HCT116 (cell line): ENCODE measurements around the gene ZNF264.

Experiments used
- CTCF ChIP-seq, 3 experiments: fragments of 200-600 bp in 1 of 3; sonication (generic) in 1 of 3; IDR thresholded peaks in 2 of 3; conservative IDR thresholded peaks in 1 of 3; 2 replicates each; pipeline ENCODE4 v1.5.1; 2012 to 2017; ENCODE audit warnings: low read depth in 2 of 3, low read length in 2 of 3, antibody characterized with exemption in 1 of 3, borderline replicate concordance in 1 of 3, control low read depth in 1 of 3, mild to moderate bottlenecking in 1 of 3, mixed read lengths in 1 of 3, mixed run types in 1 of 3, moderate library complexity in 1 of 3; ENCODE audit not compliant: insufficient read depth in 1 of 3
- ELF1 ChIP-seq: IDR thresholded peaks from 2 replicates; pipeline ENCODE4 v1.6.1; 2012; ENCODE audit warnings: low read depth, borderline replicate concordance
- MAX ChIP-seq: IDR thresholded peaks from 2 replicates; pipeline ENCODE4 v1.6.1; 2012
- POLR2AphosphoS5 ChIP-seq: IDR thresholded peaks from 2 replicates; pipeline ENCODE4 v1.6.1; 2011; ENCODE audit warnings: mild to moderate bottlenecking, low read depth, low read length, moderate library complexity
- RAD21 ChIP-seq: IDR thresholded peaks from 2 replicates; pipeline ENCODE4 v1.6.1; 2012; ENCODE audit warnings: low read depth, mild to moderate bottlenecking
- REST ChIP-seq: IDR thresholded peaks from 2 replicates; pipeline ENCODE4 v1.6.1; 2012; ENCODE audit warnings: low read depth
- SP1 ChIP-seq: IDR thresholded peaks from 2 replicates; pipeline ENCODE4 v1.6.1; 2012; ENCODE audit warnings: low read depth
- ZNF274 ChIP-seq: fragments of 200-500 bp; sonication (Bioruptor generic); IDR thresholded peaks from 2 replicates; pipeline ENCODE4 v1.6.1; 2014; ENCODE audit warnings: mild to moderate bottlenecking, low read depth, low read length, inconsistent platforms

GRCh38 chr19:57202160-57202559, 10.9 kb downstream of the ZNF264 start:
- TF ChIP-seq POLR2AphosphoS5 (no peak), REST (no peak), ELF1 (no peak), RAD21 (no peak), SP1 (no peak), CTCF (IDR thresholded peaks at IDR 0.05 in 2 of 3, conservative IDR thresholded peaks at IDR 0.05 in 1 of 3; ENCODE audit: borderline replicate concordance in 1 of 3, insufficient read depth in 1 of 3, low read depth in 2 of 3, low read length in 2 of 3) (no peak), ZNF274 (no peak), MAX (no peak)
